HG02938 (cell line): ENCODE results near the gene SOX5.
"Not testable (repeated sequence)": the region's sequence is repeated elsewhere in the genome, so short reads cannot be mapped to it uniquely, and the experiment has no call there.

Experiments used
- ATAC-seq: cut with Tn5 transposase; IDR thresholded peaks from one replicate; pipeline ENCODE4 v1.9.1; 2021; ENCODE audit warnings: mild to moderate bottlenecking, moderate library complexity; ENCODE audit not compliant: unreplicated experiment

Gene SOX5

GRCh38 chr12:23763724-23764123 lies 185.7 kb downstream of the SOX5 start:
- ATAC-seq = no peak

GRCh38 chr12:23760495-23760894 lies 189.0 kb downstream of the SOX5 start:
- ATAC-seq = no peak

GRCh38 chr12:23758608-23759007 lies 190.9 kb downstream of the SOX5 start:
- ATAC-seq = no peak

GRCh38 chr12:23757541-23757962 lies 191.9 kb downstream of the SOX5 start:
- ATAC-seq = no peak

- no peak for ATAC-seq
Observed at GRCh38 chr12:23756416-23756815, 193.1 kb downstream of the SOX5 start.

GRCh38 chr12:23753628-23754365 lies 195.7 kb downstream of the SOX5 start:
- no peak for ATAC-seq

GRCh38 chr12:23752245-23752644 lies 197.2 kb downstream of the SOX5 start:
- no peak for ATAC-seq

- no peak for ATAC-seq
Observed at GRCh38 chr12:23751641-23752040, 197.8 kb downstream of the SOX5 start.

- ATAC-seq = no peak
Observed at GRCh38 chr12:23750923-23751322, 198.5 kb downstream of the SOX5 start.

GRCh38 chr12:23744696-23745095 lies 204.8 kb downstream of the SOX5 start:
- no peak for ATAC-seq

GRCh38 chr12:23742574-23742973 lies 206.9 kb downstream of the SOX5 start:
- no peak for ATAC-seq

- no peak for ATAC-seq
Observed at GRCh38 chr12:23731493-23731892, 218.0 kb downstream of the SOX5 start.

- no peak for ATAC-seq
Observed at GRCh38 chr12:23731035-23731434, 218.4 kb downstream of the SOX5 start.

- no peak for ATAC-seq
Observed at GRCh38 chr12:23729359-23729758, 220.1 kb downstream of the SOX5 start.

GRCh38 chr12:23726646-23727045 lies 222.8 kb downstream of the SOX5 start:
- ATAC-seq = no peak

- no peak for ATAC-seq
Observed at GRCh38 chr12:23722655-23723054, 226.8 kb downstream of the SOX5 start.

- ATAC-seq = no peak
Observed at GRCh38 chr12:23721268-23721667, 228.2 kb downstream of the SOX5 start.

- ATAC-seq = no peak
Observed at GRCh38 chr12:23719493-23719892, 230.0 kb downstream of the SOX5 start.

GRCh38 chr12:23710361-23710760 lies 239.1 kb downstream of the SOX5 start:
- not testable (repeated sequence) for ATAC-seq

GRCh38 chr12:23708185-23708837 lies 241.2 kb downstream of the SOX5 start:
- ATAC-seq = no peak

- ATAC-seq = no peak
Observed at GRCh38 chr12:23707270-23707669, 242.2 kb downstream of the SOX5 start.
